ENCODE data around the gene DLL4.
"Not testable (repeated sequence)": the region's sequence is repeated elsewhere in the genome, so short reads cannot be mapped to it uniquely, and the experiment has no call there.

- TF ChIP-seq CTCF (IDR thresholded peaks at IDR 0.05; ENCODE audit: borderline replicate concordance, extremely low read depth, low read length, poor library complexity, severe bottlenecking); EZH2 (IDR thresholded peaks at IDR 0.05; ENCODE audit: borderline replicate concordance, low read depth, low read length, severe bottlenecking): not testable (repeated sequence)
These were observed 33.2 kb downstream of the DLL4 start for GRCh38 chr15:40962317-40962716.
